ENCODE data around the gene CNTN1.

GRCh38 chr12:40986001-40986400 lies 293.8 kb downstream of the CNTN1 start:
- TF ChIP-seq CTCF (conservative IDR thresholded peaks at IDR 0.05) (no peak), ZFX (IDR thresholded peaks at IDR 0.05) (no peak)
